Testis (tissue), 2 donors: Measurements from ENCODE around the gene TIAM1.

Experiments used
- POLR2A ChIP-seq: fragments of 450-650 bp; IDR thresholded peaks from one replicate; pipeline ENCODE4 v1.6.1; 2017; ENCODE audit warnings: antibody characterized with exemption, mild to moderate bottlenecking, moderate library complexity
- TF ChIP-seq, protein P1 (sequence below), 3 experiments: fragments of 450-650 bp in 2 of 3; fragments of 200-600 bp in 1 of 3; sonication (generic) in 1 of 3; IDR thresholded peaks; one replicate each; pipeline ENCODE4 v1.5.1; 2016 to 2019; ENCODE audit warnings: antibody characterized with exemption in 3 of 3, mild to moderate bottlenecking in 2 of 3, moderate library complexity in 1 of 3

DNA sequence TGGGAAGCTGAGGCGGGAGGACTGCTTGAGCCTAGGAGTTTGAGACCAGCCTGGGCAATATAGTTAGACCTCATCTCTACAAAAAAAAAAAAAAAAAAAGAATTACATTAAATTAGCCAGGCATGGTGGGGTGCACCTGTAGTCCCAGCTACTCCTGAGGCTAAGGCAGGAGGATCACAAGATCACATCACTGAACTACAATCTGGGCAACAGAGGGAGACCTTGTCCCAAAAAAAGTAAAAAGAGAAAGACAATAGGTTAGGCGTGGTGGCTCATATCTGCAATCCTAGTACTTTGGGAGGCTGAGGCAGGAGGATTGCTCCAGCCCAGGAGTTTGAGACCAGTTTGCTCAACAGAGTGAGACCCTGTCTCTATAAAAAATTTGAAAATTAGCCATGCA lies 130.3 kb downstream of the TIAM1 start:
- TF ChIP-seq, protein P1, sequence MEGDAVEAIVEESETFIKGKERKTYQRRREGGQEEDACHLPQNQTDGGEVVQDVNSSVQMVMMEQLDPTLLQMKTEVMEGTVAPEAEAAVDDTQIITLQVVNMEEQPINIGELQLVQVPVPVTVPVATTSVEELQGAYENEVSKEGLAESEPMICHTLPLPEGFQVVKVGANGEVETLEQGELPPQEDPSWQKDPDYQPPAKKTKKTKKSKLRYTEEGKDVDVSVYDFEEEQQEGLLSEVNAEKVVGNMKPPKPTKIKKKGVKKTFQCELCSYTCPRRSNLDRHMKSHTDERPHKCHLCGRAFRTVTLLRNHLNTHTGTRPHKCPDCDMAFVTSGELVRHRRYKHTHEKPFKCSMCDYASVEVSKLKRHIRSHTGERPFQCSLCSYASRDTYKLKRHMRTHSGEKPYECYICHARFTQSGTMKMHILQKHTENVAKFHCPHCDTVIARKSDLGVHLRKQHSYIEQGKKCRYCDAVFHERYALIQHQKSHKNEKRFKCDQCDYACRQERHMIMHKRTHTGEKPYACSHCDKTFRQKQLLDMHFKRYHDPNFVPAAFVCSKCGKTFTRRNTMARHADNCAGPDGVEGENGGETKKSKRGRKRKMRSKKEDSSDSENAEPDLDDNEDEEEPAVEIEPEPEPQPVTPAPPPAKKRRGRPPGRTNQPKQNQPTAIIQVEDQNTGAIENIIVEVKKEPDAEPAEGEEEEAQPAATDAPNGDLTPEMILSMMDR (IDR thresholded peaks at IDR 0.05): no peak
- no peak for TF ChIP-seq POLR2A
